ENCODE data around the gene TOMM6. TPM values are rescaled to one million over a fixed set of nuclear protein-coding genes. Genes with fewer than 3 reads are reported as not detected.

Gene TOMM6
- total RNA-seq, 1 experiment from 2014 or later, result 239 TPM

- no peaks in the 10 kb centered on the region for H3K79me1 ChIP-seq (ENCODE audit: insufficient read depth, low read depth, low read length, poor library complexity, severe bottlenecking)
- H3K56ac ChIP-seq (ENCODE audit: insufficient read length, low read depth, low read length), result no peak overlapping the region
- H2AK5ac ChIP-seq (ENCODE audit: insufficient read length, low read length), result no peak overlapping the region
- peaks cover 24 to 31% of the 10 kb centered on the region in 2 experiments for H3K4me1 Mint-ChIP-seq
- no peak overlapping the region for H2AFZ ChIP-seq (ENCODE audit: low read length)
- H3K27me3 Mint-ChIP-seq (ENCODE audit: low read depth), result peaks cover 58% of the 10 kb centered on the region
- WGBS (ENCODE audit: extremely low coverage, insufficient read length, low lambda C conversion rate), result no CpG with 5 or more reads among the region's 6 CpGs
- H3T11ph ChIP-seq (ENCODE audit: low read length), result no peak overlapping the region
- no peak overlapping the region for H4K5ac ChIP-seq (ENCODE audit: insufficient read length, low read depth, low read length)
- H3K4me2 ChIP-seq (ENCODE audit: insufficient read depth, insufficient read length, low read length), result no peak overlapping the region
- no peak overlapping the region for H3K18ac ChIP-seq (ENCODE audit: insufficient read length, low read depth, low read length)
- no peaks in the 10 kb centered on the region for H3K9me3 ChIP-seq (ENCODE audit: control insufficient read depth, low read depth, low read length)
- no peaks in the 10 kb centered on the region for H3K4me1 ChIP-seq (ENCODE audit: insufficient read depth, low read length)
- H3K23ac ChIP-seq (ENCODE audit: insufficient read length, low read depth, low read length), result no peak overlapping the region
- no peak overlapping the region for H4K8ac ChIP-seq (replicated peaks; ENCODE audit: insufficient read length, low read depth, low read length)
- H3K79me2 ChIP-seq (ENCODE audit: insufficient read depth, low read length), result peaks cover 2% of the 10 kb centered on the region; the same call in 1 of the 2 replicates
- H2BK12ac ChIP-seq (ENCODE audit: insufficient read length, low read depth, low read length), result no peak overlapping the region
- peaks cover 0 to 2% (median 0%) of the 10 kb centered on the region in 3 experiments; a peak in 4 of 7 replicates for H3K36me3 Mint-ChIP-seq (ENCODE audit: insufficient read depth in 1 of 3, low read depth in 3 of 3)
- no peak overlapping the region for H3K9ac ChIP-seq (ENCODE audit: extremely low read depth, insufficient read length, low read length)
- H4K20me1 ChIP-seq (ENCODE audit: control insufficient read depth, insufficient read depth, insufficient read length), result no peaks in the 10 kb centered on the region
- no peak overlapping the region for H2BK120ac ChIP-seq (ENCODE audit: low read depth, low read length, poor library complexity, severe bottlenecking)
- H3K27me3 ChIP-seq (ENCODE audit: insufficient read depth, low read length), result peaks cover 17% of the 10 kb centered on the region; the same call in 1 of the 2 replicates
- no peak overlapping the region for H4K91ac ChIP-seq (ENCODE audit: insufficient read length, low read depth, low read length)
- no peak overlapping the region for H3K4me3 Mint-ChIP-seq
- H2BK15ac ChIP-seq (ENCODE audit: low read depth, low read length), result no peak overlapping the region
- H3K9me3 Mint-ChIP-seq, result no peaks in the 10 kb centered on the region; a peak in 3 of 5 replicates
- no peak overlapping the region for H3K4ac ChIP-seq (ENCODE audit: low read depth, low read length)
- H3K27ac ChIP-seq (ENCODE audit: insufficient read length, low read depth, low read length), result no peak overlapping the region
- H2BK5ac ChIP-seq (ENCODE audit: insufficient read length, low read length), result no peak overlapping the region
- H3K14ac ChIP-seq (ENCODE audit: insufficient read depth, low read length), result no peak overlapping the region
- no peak overlapping the region for H3K27ac Mint-ChIP-seq
- peaks cover 18% of the 10 kb centered on the region for H3K23me2 ChIP-seq (ENCODE audit: insufficient read length, low read depth, low read length, poor library complexity, severe bottlenecking)
- H2BK20ac ChIP-seq (ENCODE audit: low read depth, low read length, poor library complexity, severe bottlenecking), result no peak overlapping the region
- TF ChIP-seq CTCF (conservative IDR thresholded peaks at IDR 0.05), result no peak
- DNase-seq, result no peak
Observed at GRCh38 chr6:41783106-41783780, 4.3 kb upstream of the TOMM6 start.
